IMR-90 (cell line): ENCODE data around the gene DDX21. TPM values are rescaled to one million over a fixed set of nuclear protein-coding genes. Genes with fewer than 3 reads are reported as not detected.

Experiments used
- ATAC-seq: fragments of 200-7000 bp; cut with Tn5 transposase; 2 replicates; pipeline ENCODE4 v1.9.1; 2020; ENCODE audit warnings: low read depth, mild to moderate bottlenecking, moderate library complexity
- BruUV-seq: library from RNA; stranded (reverse); fragments of 400-500 nt; replicated peaks from 2 replicates; lab custom pipeline; 2021; lab: Mats Ljungman, UMichigan
- CTCF ChIA-PET: fragments of 300-600 bp; formaldehyde crosslinking; extraction: SDS; loops from one replicate; lab custom pipeline; 2021; ENCODE audit warnings: antibody characterized with exemption; lab: Yijun Ruan, JAX
- POLR2A ChIA-PET: fragments of 300-600 bp; sonication (Branson Sonifier 250); formaldehyde crosslinking; loops from one replicate; lab custom pipeline; 2022; ENCODE audit warnings: antibody characterized with exemption; ENCODE audit not compliant: unreplicated experiment; lab: Charles Lee
- DNase-seq: peaks from one replicate; pipeline ENCODE4 v3.0.0; 2013
- H2AFZ ChIP-seq: replicated peaks from 2 replicates; pipeline ENCODE3; 2013; ENCODE audit warnings: low read length, mild to moderate bottlenecking; ENCODE audit not compliant: poor library complexity
- H2AK5ac ChIP-seq: 2 replicates; pipeline ENCODE4 v1.6.1; 2013; ENCODE audit warnings: low read depth, low read length, inconsistent platforms
- H2AK9ac ChIP-seq: replicated peaks from 2 replicates; pipeline ENCODE3; 2013; ENCODE audit warnings: mild to moderate bottlenecking, low read depth, low read length, moderate library complexity; ENCODE audit not compliant: poor library complexity
- H2BK120ac ChIP-seq: 2 replicates; pipeline ENCODE4 v1.6.1; 2013; ENCODE audit warnings: low read depth, low read length, inconsistent platforms
- H2BK15ac ChIP-seq: 3 replicates; pipeline ENCODE4 v1.6.1; 2013; ENCODE audit warnings: low read depth, low read length, inconsistent platforms
- H2BK20ac ChIP-seq: 2 replicates; pipeline ENCODE4 v1.6.1; 2013; ENCODE audit warnings: low read depth, mild to moderate bottlenecking, inconsistent platforms, low read length, moderate library complexity
- H2BK5ac ChIP-seq: 2 replicates; pipeline ENCODE4 v1.6.1; 2013; ENCODE audit warnings: mild to moderate bottlenecking, low read depth, low read length, inconsistent platforms; ENCODE audit not compliant: poor library complexity, severe bottlenecking
- H3K14ac ChIP-seq: replicated peaks from 2 replicates; pipeline ENCODE4 v1.6.1; 2013; ENCODE audit warnings: low read depth, low read length, inconsistent platforms
- H3K18ac ChIP-seq: 2 replicates; pipeline ENCODE4 v1.6.1; 2013; ENCODE audit warnings: low read depth, low read length, control low read depth
- H3K23ac ChIP-seq: 2 replicates; pipeline ENCODE4 v1.6.1; 2013; ENCODE audit warnings: low read depth, low read length, inconsistent platforms
- H3K27ac ChIP-seq: 2 replicates; pipeline ENCODE4 v1.5.1; 2013; ENCODE audit warnings: mild to moderate bottlenecking, control low read depth, low read length; ENCODE audit not compliant: insufficient read depth
- H3K27me3 ChIP-seq: 2 replicates; pipeline ENCODE4 v1.6.1; 2013; ENCODE audit warnings: low read length; ENCODE audit not compliant: control insufficient read depth, insufficient read depth
- H3K36me3 ChIP-seq: 2 replicates; pipeline ENCODE4 v1.6.1; 2013; ENCODE audit warnings: low read length, mixed read lengths; ENCODE audit not compliant: control insufficient read depth, insufficient read depth
- H3K4ac ChIP-seq: 2 replicates; pipeline ENCODE4 v1.6.1; 2013; ENCODE audit warnings: low read depth, low read length, inconsistent platforms
- H3K4me1 ChIP-seq: 2 replicates; pipeline ENCODE4 v1.6.1; 2013; ENCODE audit warnings: low read length, mixed read lengths; ENCODE audit not compliant: control insufficient read depth, insufficient read depth
- H3K4me2 ChIP-seq: 2 replicates; pipeline ENCODE4 v1.6.1; 2013; ENCODE audit warnings: low read depth, mild to moderate bottlenecking, control low read depth, low read length, moderate library complexity
- H3K4me3 ChIP-seq: 2 replicates; pipeline ENCODE4 v1.5.1; 2013; ENCODE audit warnings: low read depth, mild to moderate bottlenecking, control low read depth, low read length, moderate library complexity; ENCODE audit not compliant: insufficient read depth
- H3K56ac ChIP-seq: 2 replicates; pipeline ENCODE4 v1.6.1; 2013; ENCODE audit warnings: low read length, inconsistent platforms; ENCODE audit not compliant: insufficient read depth; ENCODE audit errors: extremely low read depth
- H3K79me1 ChIP-seq, 2 experiments: 2 replicates each; pipeline ENCODE4 v1.6.1; 2013; ENCODE audit warnings: low read length in 2 of 2, inconsistent platforms in 1 of 2, low read depth in 1 of 2
- H3K9ac ChIP-seq: 2 replicates; pipeline ENCODE4 v1.6.1; 2013; ENCODE audit warnings: low read depth, low read length, control low read depth
- H3K9me1 ChIP-seq: 2 replicates; pipeline ENCODE4 v1.6.1; 2013; ENCODE audit warnings: low read length, inconsistent platforms; ENCODE audit not compliant: insufficient read depth
- H3K9me3 ChIP-seq: 2 replicates; pipeline ENCODE4 v1.6.1; 2013; ENCODE audit warnings: low read length; ENCODE audit not compliant: control insufficient read depth, insufficient read depth
- H4K20me1 ChIP-seq: 2 replicates; pipeline ENCODE4 v1.6.1; 2013; ENCODE audit warnings: low read length, inconsistent platforms; ENCODE audit not compliant: insufficient read depth
- H4K5ac ChIP-seq: 2 replicates; pipeline ENCODE4 v1.6.1; 2013; ENCODE audit warnings: mild to moderate bottlenecking, low read depth, low read length, control low read depth
- H4K8ac ChIP-seq, 2 experiments: 2 replicates each; pipeline ENCODE4 v1.6.1; 2013; ENCODE audit warnings: low read depth in 2 of 2, low read length in 2 of 2, control low read depth in 1 of 2, inconsistent platforms in 1 of 2
- H4K91ac ChIP-seq: 2 replicates; pipeline ENCODE4 v1.6.1; 2013; ENCODE audit warnings: low read depth, low read length, inconsistent platforms; ENCODE audit not compliant: insufficient read depth
- CEBPB ChIP-seq: IDR thresholded peaks from 2 replicates; pipeline ENCODE4 v1.6.1; 2012; ENCODE audit warnings: low read depth, low read length, improper control_type of control experiment
- MAFK ChIP-seq: IDR thresholded peaks from 2 replicates; pipeline ENCODE4 v1.6.1; 2012; ENCODE audit warnings: low read depth, low read length, improper control_type of control experiment
- MAZ ChIP-seq: IDR thresholded peaks from 2 replicates; pipeline ENCODE4 v1.6.1; 2012; ENCODE audit warnings: low read depth, mild to moderate bottlenecking, low read length, improper control_type of control experiment, moderate library complexity, borderline replicate concordance
- WGBS, 2 experiments: methylation state at CpG; one replicate each; pipeline versions ENCODE4 v1.1.5 to v1.1.7; 2013; ENCODE audit warnings: missing lambda C conversion rate in 2 of 2; ENCODE audit not compliant: insufficient read length in 1 of 2; ENCODE audit errors: extremely low coverage in 2 of 2; 5-methylcytosine and 5-hydroxymethylcytosine counted together
- dilution Hi-C: fragments of 300-500 bp; cut with HindIII; formaldehyde crosslinking; loops from one replicate; pipeline ENCODE4 v1.14.3; 2018; ENCODE audit warnings: low sequenced_read_pairs; ENCODE audit not compliant: unreplicated experiment
- in situ Hi-C: fragments of 300-500 bp; cut with MboI; formaldehyde crosslinking; loops from 3 replicates; pipeline ENCODE4 v1.14.3; 2019; ENCODE audit warnings: low sequenced_read_pairs, inconsistent platforms, mixed read lengths
- intact Hi-C: fragments of 100-400 bp; cut with micrococcal nuclease; formaldehyde crosslinking; loops from 2 replicates; pipeline ENCODE4 v1.10.0; 2022
- polyA plus RNA-seq, 3 experiments: library from polyadenylated mRNA; depleted of rRNA; stranded (reverse); fragments of >200 nt; gene quantifications; 2 replicates each; pipeline ENCODE4 v1.2.3, GENCODE V29; 2012; ENCODE audit warnings: low replicate concordance in 1 of 3
- total RNA-seq: library from RNA; depleted of rRNA; stranded (reverse); fragments of >200 nt; gene quantifications from 2 replicates; pipeline ENCODE4 v1.2.3, GENCODE V29; 2012

DDX21 gene
- total and polyA plus RNA-seq, 2 of the 4 experiments (the other 2 are of a cell fraction): 43.2 to 73.7 TPM

GRCh38 chr10:68987611-68988010 lies 31.6 kb downstream of the DDX21 start:
- Histone ChIP-seq H4K20me1 (peaks cover 2% of the 10 kb centered on the region; the same call in 1 of the 2 replicates), H2AFZ (no peak overlapping the region), H2BK20ac (no peak overlapping the region), H3K4me3 (no peak overlapping the region), H3K9ac (no peak overlapping the region), H2AK5ac (no peak overlapping the region), H3K27ac (no peak overlapping the region), H3K56ac (no peak overlapping the region), H2BK5ac (no peak overlapping the region), H3K4me2 (no peak overlapping the region), H4K91ac (no peak overlapping the region), H3K9me1 (peaks cover 9% of the 10 kb centered on the region), H4K8ac (no peak overlapping the region), H2AK9ac (no peak overlapping the region), H3K79me1 (peaks cover 9 to 28% of the 10 kb centered on the region in 2 experiments), H2BK15ac (no peak overlapping the region), H3K27me3 (no peaks in the 10 kb centered on the region), H3K18ac (no peak overlapping the region), H3K4ac (no peak overlapping the region), H3K9me3 (no peaks in the 10 kb centered on the region), H3K14ac (no peak overlapping the region), H4K5ac (no peak overlapping the region), H3K23ac (no peak overlapping the region), H3K36me3 (peaks cover 3% of the 10 kb centered on the region; the same call in 1 of the 2 replicates), H2BK120ac (no peak overlapping the region), H3K4me1 (peaks cover 8% of the 10 kb centered on the region)
- ChIA-PET POLR2A (no interaction called here), CTCF (interaction anchor here (1.6 kb wide), 1 partner anchor 18 kb away, joined by 6 read pairs; no protein-coding TSS in a partner anchor)
- intact Hi-C loops (loop anchor here (5.0 kb wide), 1 partner anchor 105 kb away; no protein-coding TSS in a partner anchor), in situ Hi-C loops (no loop called here), dilution Hi-C loops (no loop called here)
- whole genome bisulfite sequencing, 2 experiments: no CpG with 5 or more reads among the region's 3 CpGs
- TF ChIP-seq MAZ: no peak
- TF ChIP-seq MAFK: no peak
- TF ChIP-seq CEBPB: no peak
- DNase-seq (no peak), ATAC-seq (no peak)
- no TSS peak for BruUV-seq
